HFF-Myc (cell line): ENCODE measurements around the gene ETV3.

Experiments
- DNase-seq: peaks from one replicate; pipeline ENCODE4 v3.0.0-alpha.2; 2011; ENCODE audit warnings: low read depth; ENCODE audit errors: extremely low read depth
- H3K4me3 ChIP-seq: replicated peaks from 2 replicates; pipeline ENCODE4 v1.5.1; 2011; ENCODE audit warnings: low read depth, mild to moderate bottlenecking, control low read depth, low read length
- CTCF ChIP-seq: IDR thresholded peaks from 2 replicates; pipeline ENCODE4 v1.5.1; 2012; ENCODE audit warnings: mild to moderate bottlenecking, low read depth, low read length, control low read depth; ENCODE audit errors: missing control alignments

ETV3 gene

GRCh38 chr1:157110003-157110402, 28.2 kb downstream of the ETV3 start:
- TF ChIP-seq CTCF = no peak
- H3K4me3 ChIP-seq = no peak overlapping the region
- DNase-seq = no peak

DNA sequence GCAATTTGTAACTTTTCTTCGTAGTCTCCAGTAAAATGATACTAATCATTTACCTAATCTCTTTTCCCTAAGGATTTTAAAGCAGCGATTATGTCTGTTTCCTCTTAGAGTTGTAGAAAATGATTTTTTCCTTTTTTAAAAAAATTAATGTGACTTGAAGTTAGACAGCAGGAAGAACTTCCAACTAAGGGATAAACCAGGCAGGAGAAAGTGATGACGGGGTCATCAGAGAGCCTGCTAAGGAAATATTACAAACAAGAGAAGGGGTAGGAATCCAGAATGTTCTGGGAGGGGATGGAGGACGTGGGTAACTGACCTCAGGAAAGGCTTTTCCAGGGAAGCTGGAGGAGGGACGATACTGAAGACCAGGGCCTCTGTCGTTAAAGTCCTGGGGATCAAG, 29.7 kb downstream of the ETV3 start:
- DNase-seq = no peak
- H3K4me3 ChIP-seq = no peak overlapping the region
- no peak for TF ChIP-seq CTCF

GRCh38 chr1:157107702-157108101, 30.5 kb downstream of the ETV3 start:
- no peak overlapping the region for H3K4me3 ChIP-seq
- no peak for DNase-seq
- TF ChIP-seq CTCF = no peak

DNA sequence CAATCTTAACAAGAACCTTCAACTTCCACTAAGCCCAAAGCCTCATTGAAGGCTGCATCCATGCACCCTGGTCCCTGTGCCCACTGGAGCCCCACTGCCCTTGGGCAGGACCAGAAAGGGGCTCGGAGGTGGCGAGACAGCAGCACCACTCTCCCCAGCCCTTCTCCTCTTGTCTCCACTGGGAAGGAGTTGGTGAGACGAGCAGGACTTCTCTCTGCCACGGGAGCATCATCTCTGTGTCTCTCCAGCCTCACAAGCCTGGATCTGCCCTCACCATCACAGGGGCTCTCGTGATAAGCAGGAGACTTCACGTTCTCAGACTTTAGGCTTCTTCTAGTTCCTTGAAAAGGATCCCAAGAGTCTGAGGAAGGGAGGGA, 31.4 kb downstream of the ETV3 start:
- no peak for DNase-seq
- TF ChIP-seq CTCF = no peak
- H3K4me3 ChIP-seq = no peak overlapping the region

- DNase-seq = no peak
- H3K4me3 ChIP-seq = no peak overlapping the region
- TF ChIP-seq CTCF = no peak
Observed at GRCh38 chr1:157105988-157106812, 32.0 kb downstream of the ETV3 start.

DNA sequence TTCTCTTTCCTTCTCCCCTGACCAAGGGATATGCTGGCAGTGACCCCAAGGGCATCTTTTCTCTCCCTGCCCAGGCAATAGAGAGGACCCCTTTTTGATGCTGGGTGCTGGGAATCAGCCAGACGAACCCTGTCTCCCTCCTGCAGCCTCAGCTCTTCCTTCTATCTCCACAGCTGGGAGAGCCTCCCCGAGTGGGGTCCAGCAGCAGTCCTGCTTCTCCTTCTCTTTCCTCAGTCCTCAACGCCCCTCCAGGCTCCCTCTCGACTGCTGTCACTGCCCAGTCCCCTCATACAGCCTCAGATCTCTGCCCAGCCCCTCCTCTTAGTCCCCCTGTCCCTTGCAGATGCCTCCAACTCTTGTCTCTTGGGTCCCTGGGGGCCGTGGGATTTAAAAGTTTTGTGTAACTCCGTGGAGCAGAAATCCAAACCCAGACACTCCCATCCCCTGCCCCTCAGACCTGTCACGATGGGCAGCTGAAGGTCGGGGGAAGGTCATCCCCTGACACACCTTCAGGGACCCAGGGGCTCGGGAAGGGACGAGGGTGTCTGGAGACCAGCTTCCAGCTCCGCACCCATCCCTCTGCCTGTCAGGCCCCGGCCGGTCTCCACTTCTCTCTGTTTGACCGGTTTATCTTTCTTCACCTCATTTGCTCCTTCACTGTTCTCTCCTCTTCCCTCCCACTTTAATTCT, 32.8 kb downstream of the ETV3 start:
- H3K4me3 ChIP-seq = no peak overlapping the region
- no peak for DNase-seq
- TF ChIP-seq CTCF = no peak
